SK-N-SH treated with all-trans-retinoic acid at 6 μM for 48 hours (cell line): ENCODE data around the gene AGAP1.

Experiments used
- BACH2 ChIP-seq: fragments of 250-450 bp; sonication (Bioruptor Pico); IDR thresholded peaks from 2 replicates; pipeline ENCODE4 v1.9.0; 2021; ENCODE audit warnings: mild to moderate bottlenecking, borderline replicate concordance
- CSDC2 ChIP-seq: fragments of 250-450 bp; sonication (Bioruptor Pico); IDR thresholded peaks from 2 replicates; pipeline ENCODE4 v1.5.0; 2020; ENCODE audit warnings: mild to moderate bottlenecking, moderate library complexity
- ESRRG ChIP-seq: fragments of 250-450 bp; sonication (Bioruptor Pico); IDR thresholded peaks from 2 replicates; pipeline ENCODE4 v1.6.1; 2021; ENCODE audit warnings: mild to moderate bottlenecking
- PPARA ChIP-seq: fragments of 250-450 bp; sonication (Bioruptor Pico); IDR thresholded peaks from 2 replicates; pipeline ENCODE4 v1.5.0; 2020; ENCODE audit warnings: mild to moderate bottlenecking, borderline replicate concordance
- RARB ChIP-seq: fragments of 250-450 bp; sonication (Bioruptor Pico); IDR thresholded peaks from 2 replicates; pipeline ENCODE4 v1.8.0; 2021; ENCODE audit warnings: mild to moderate bottlenecking, moderate library complexity
- SNAI2 ChIP-seq: fragments of 250-450 bp; sonication (Bioruptor Pico); IDR thresholded peaks from 2 replicates; pipeline ENCODE4 v1.5.0; 2020; ENCODE audit warnings: mild to moderate bottlenecking, moderate library complexity
- TCF4 ChIP-seq: fragments of 250-450 bp; sonication (Bioruptor Pico); IDR thresholded peaks from 2 replicates; pipeline ENCODE4 v1.8.0; 2021; ENCODE audit warnings: mild to moderate bottlenecking, moderate library complexity, borderline replicate concordance
- TOX ChIP-seq: fragments of 250-450 bp; sonication (Bioruptor Pico); IDR thresholded peaks from 2 replicates; pipeline ENCODE4 v1.8.0; 2021; ENCODE audit warnings: mild to moderate bottlenecking, moderate library complexity, borderline replicate concordance
- ZFP3 ChIP-seq: fragments of 250-450 bp; sonication (Bioruptor Pico); IDR thresholded peaks from 2 replicates; pipeline ENCODE4 v1.5.0; 2020; ENCODE audit warnings: mild to moderate bottlenecking, moderate library complexity
- ZFP30 ChIP-seq: fragments of 450-650 bp; formaldehyde crosslinking; IDR thresholded peaks from 2 replicates; pipeline ENCODE4 v1.5.0; 2022; ENCODE audit warnings: mild to moderate bottlenecking, moderate library complexity
- ZNF70 ChIP-seq: fragments of 450-650 bp; formaldehyde crosslinking; IDR thresholded peaks from 2 replicates; pipeline ENCODE4 v1.5.0; 2020; ENCODE audit warnings: mild to moderate bottlenecking, moderate library complexity
- ZNF8 ChIP-seq: fragments of 450-650 bp; formaldehyde crosslinking; IDR thresholded peaks from 2 replicates; pipeline ENCODE4 v1.5.0; 2020; ENCODE audit warnings: mild to moderate bottlenecking, moderate library complexity
- TF ChIP-seq, protein P1 (sequence below): fragments of 250-450 bp; sonication (Bioruptor Pico); IDR thresholded peaks from 2 replicates; pipeline ENCODE4 v1.5.1; 2020; ENCODE audit warnings: low read depth, mild to moderate bottlenecking, moderate library complexity
- TF ChIP-seq, protein P2 (sequence below): fragments of 250-450 bp; sonication (Bioruptor Pico); IDR thresholded peaks from 2 replicates; pipeline ENCODE4 v1.8.0; 2021; ENCODE audit warnings: low read depth, mild to moderate bottlenecking, moderate library complexity, borderline replicate concordance

DNA sequence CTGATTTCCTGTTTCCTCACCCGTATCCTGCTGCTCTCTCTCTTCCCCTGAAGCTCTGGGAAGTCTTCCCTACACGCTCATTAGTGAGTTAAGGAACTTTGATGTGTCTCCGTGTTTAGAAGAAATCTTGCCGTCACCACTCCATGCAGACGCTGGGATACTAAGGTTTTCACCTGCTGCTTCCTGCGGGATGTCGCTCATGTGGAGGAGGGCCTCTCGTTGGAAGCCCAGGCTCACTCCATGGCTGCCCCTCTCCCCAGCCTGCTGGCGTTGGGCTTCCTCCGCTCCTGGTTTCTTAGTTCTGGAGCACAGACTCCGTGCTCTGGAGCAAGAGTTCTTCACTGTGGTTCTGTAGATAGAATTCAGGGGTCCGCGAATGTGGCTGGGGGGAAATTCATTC, 348.0 kb downstream of the AGAP1 start:
- TF ChIP-seq ZFP3 (CRISPR knock-in tag): no peak
- TF ChIP-seq RARB: no peak
- no peak for TF ChIP-seq PPARA (CRISPR knock-in tag)
- no peak for TF ChIP-seq ZFP30 (CRISPR knock-in tag)
- TF ChIP-seq ESRRG (CRISPR knock-in tag): no peak
- TF ChIP-seq CSDC2: no peak
- TF ChIP-seq ZNF8 (CRISPR knock-in tag): no peak
- TF ChIP-seq, protein P1, sequence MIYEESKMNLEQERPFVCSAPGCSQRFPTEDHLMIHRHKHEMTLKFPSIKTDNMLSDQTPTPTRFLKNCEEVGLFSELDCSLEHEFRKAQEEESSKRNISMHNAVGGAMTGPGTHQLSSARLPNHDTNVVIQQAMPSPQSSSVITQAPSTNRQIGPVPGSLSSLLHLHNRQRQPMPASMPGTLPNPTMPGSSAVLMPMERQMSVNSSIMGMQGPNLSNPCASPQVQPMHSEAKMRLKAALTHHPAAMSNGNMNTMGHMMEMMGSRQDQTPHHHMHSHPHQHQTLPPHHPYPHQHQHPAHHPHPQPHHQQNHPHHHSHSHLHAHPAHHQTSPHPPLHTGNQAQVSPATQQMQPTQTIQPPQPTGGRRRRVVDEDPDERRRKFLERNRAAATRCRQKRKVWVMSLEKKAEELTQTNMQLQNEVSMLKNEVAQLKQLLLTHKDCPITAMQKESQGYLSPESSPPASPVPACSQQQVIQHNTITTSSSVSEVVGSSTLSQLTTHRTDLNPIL (CRISPR knock-in tag): no peak
- no peak for TF ChIP-seq TCF4 (CRISPR knock-in tag)
- TF ChIP-seq, protein P2, sequence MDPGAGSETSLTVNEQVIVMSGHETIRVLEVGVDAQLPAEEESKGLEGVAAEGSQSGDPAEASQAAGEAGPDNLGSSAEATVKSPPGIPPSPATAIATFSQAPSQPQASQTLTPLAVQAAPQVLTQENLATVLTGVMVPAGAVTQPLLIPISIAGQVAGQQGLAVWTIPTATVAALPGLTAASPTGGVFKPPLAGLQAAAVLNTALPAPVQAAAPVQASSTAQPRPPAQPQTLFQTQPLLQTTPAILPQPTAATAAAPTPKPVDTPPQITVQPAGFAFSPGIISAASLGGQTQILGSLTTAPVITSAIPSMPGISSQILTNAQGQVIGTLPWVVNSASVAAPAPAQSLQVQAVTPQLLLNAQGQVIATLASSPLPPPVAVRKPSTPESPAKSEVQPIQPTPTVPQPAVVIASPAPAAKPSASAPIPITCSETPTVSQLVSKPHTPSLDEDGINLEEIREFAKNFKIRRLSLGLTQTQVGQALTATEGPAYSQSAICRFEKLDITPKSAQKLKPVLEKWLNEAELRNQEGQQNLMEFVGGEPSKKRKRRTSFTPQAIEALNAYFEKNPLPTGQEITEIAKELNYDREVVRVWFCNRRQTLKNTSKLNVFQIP (CRISPR knock-in tag): no peak
- no peak for TF ChIP-seq SNAI2 (CRISPR knock-in tag)
- no peak for TF ChIP-seq BACH2
- TF ChIP-seq ZNF70: no peak
- no peak for TF ChIP-seq TOX
